HG03095 (cell line): ENCODE measurements around the gene CLCN2.

Source experiments
- ATAC-seq: cut with Tn5 transposase; IDR thresholded peaks from one replicate; pipeline ENCODE4 v1.9.1; 2021; ENCODE audit warnings: moderate library complexity; ENCODE audit not compliant: unreplicated experiment

The CLCN2 gene

GRCh38 chr3:184332370-184333090 is 28.9 kb downstream of the CLCN2 start:
- ATAC-seq = no peak

- no peak for ATAC-seq
Measured at GRCh38 chr3:184328516-184328915, 32.9 kb downstream of the CLCN2 start.

GRCh38 chr3:184327171-184327570 is 34.2 kb downstream of the CLCN2 start:
- no peak for ATAC-seq

- no peak for ATAC-seq
Measured at GRCh38 chr3:184325715-184326369, 35.6 kb downstream of the CLCN2 start.

- ATAC-seq = no peak
Measured at GRCh38 chr3:184325269-184325668, 36.1 kb downstream of the CLCN2 start.

GRCh38 chr3:184323696-184324095 is 37.7 kb downstream of the CLCN2 start:
- no peak for ATAC-seq

GRCh38 chr3:184322731-184323487 is 38.5 kb downstream of the CLCN2 start:
- ATAC-seq = no peak

- ATAC-seq = no peak
Measured at GRCh38 chr3:184321666-184322065, 39.7 kb downstream of the CLCN2 start.

GRCh38 chr3:184320104-184320445 is 41.3 kb downstream of the CLCN2 start:
- no peak for ATAC-seq

- ATAC-seq = no peak
Measured at GRCh38 chr3:184317201-184317600, 44.2 kb downstream of the CLCN2 start.

- no peak for ATAC-seq
Measured at GRCh38 chr3:184316792-184317191, 44.6 kb downstream of the CLCN2 start.

- no peak for ATAC-seq
Measured at GRCh38 chr3:184315871-184316661, 45.3 kb downstream of the CLCN2 start.

GRCh38 chr3:184315543-184315867 is 45.9 kb downstream of the CLCN2 start:
- peak; percentile 11 for ATAC-seq

GRCh38 chr3:184314700-184315542 is 46.5 kb downstream of the CLCN2 start:
- ATAC-seq = peak; percentile 38

- ATAC-seq = peak; percentile 83
Measured at GRCh38 chr3:184314363-184314699, 47.1 kb downstream of the CLCN2 start, which contains the start of gene EIF4G1. Gene EIF4G1, plus strand, starts transcription at chr3:184314606. Its CDS starts 1,191 bp downstream, at chr3:184315797.

- ATAC-seq = no peak
Measured at GRCh38 chr3:184311633-184312032, 49.8 kb downstream of the CLCN2 start.

- no peak for ATAC-seq
Measured at GRCh38 chr3:184308744-184309143, 52.7 kb downstream of the CLCN2 start.

GRCh38 chr3:184307915-184308314 is 53.5 kb downstream of the CLCN2 start:
- no peak for ATAC-seq

GRCh38 chr3:184306341-184306972 is 54.9 kb downstream of the CLCN2 start:
- no peak for ATAC-seq

- no peak for ATAC-seq
Measured at GRCh38 chr3:184305577-184305976, 55.8 kb downstream of the CLCN2 start.
